ENCODE measurements around the gene CD96. TPM values are rescaled to one million over a fixed set of nuclear protein-coding genes. Genes with fewer than 3 reads are reported as not detected.

Gene CD96
- total and polyA plus RNA-seq, 12 donors: 0.22 to 5.6 (median 0.90) TPM; not detected in 1

DNA sequence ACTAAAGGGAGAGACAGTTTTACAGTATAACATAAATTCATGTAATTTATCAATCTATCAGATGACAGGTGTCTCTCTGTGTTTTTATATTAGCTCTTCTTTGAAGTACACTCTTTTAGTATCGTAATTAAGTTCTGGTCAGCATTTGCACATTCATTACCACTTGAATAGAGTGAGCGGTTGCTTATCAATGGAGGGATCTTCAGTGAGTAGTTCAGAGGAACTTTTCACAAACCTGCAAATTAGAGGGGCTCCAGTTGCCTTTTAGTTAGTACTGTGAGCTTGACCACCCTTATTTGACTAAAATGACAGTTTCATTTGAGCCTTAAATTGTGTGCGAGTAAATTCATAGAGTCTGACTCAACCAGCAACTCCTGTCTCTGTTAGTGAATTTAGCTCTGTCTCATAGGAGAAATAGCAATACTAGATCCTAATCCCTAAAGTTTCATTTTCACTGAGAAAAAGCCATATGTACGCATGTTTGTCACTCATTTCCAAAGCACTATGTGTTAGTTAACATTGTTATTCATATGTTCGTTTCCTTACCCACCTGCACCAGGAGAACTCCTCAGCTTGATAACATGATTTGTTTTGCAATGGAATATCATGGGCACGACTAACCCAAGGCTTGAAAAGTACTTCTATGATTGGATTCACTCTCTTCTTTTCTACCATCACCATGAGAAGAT, 110.6 kb downstream of the CD96 start:
- Histone ChIP-seq H3K27me3 (peaks cover 5% of the 10 kb centered on the region), H3K36me3 (replicated peaks in 1 of 2) (no peaks in the 10 kb centered on the region), H3K9me3 (replicated peaks in 1 of 3) (no peaks in the 10 kb centered on the region), H3K4me3 (no peak overlapping the region), H3K27ac (no peak overlapping the region), H3K4me1 (replicated peaks in 1 of 2) (no peaks in the 10 kb centered on the region)
- TF ChIP-seq, protein P1, sequence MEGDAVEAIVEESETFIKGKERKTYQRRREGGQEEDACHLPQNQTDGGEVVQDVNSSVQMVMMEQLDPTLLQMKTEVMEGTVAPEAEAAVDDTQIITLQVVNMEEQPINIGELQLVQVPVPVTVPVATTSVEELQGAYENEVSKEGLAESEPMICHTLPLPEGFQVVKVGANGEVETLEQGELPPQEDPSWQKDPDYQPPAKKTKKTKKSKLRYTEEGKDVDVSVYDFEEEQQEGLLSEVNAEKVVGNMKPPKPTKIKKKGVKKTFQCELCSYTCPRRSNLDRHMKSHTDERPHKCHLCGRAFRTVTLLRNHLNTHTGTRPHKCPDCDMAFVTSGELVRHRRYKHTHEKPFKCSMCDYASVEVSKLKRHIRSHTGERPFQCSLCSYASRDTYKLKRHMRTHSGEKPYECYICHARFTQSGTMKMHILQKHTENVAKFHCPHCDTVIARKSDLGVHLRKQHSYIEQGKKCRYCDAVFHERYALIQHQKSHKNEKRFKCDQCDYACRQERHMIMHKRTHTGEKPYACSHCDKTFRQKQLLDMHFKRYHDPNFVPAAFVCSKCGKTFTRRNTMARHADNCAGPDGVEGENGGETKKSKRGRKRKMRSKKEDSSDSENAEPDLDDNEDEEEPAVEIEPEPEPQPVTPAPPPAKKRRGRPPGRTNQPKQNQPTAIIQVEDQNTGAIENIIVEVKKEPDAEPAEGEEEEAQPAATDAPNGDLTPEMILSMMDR (IDR thresholded peaks at IDR 0.05): no peak
- TF ChIP-seq POLR2A (IDR thresholded peaks at IDR 0.05): no peak
- no peak for DNase-seq
- 58 to 66% (median 61%) methylated on average over 6 of the region's 6 CpGs for WGBS, 4 donors
- intact Hi-C loops (cut with DNase I): no loop called here

DNA sequence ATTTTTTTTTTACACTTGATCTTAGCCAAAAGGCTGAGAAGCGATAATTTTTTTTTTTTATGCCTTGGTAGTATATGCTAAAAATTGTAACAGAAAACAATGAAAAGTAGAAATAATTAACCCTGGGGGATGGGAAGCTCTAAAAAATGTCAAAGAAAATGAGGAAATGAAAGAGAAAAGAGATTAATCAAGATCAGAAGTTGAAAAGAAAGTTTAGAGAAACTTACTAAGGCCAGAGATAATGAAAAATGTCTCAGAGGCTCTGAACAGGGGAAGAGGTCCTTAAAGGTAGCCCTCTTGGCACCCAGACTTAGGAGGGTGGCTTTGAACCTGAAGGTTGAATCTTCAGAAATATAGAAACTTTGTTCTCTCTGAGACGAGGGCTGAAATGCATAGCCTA, 111.8 kb downstream of the CD96 start:
- 77 to 91% (median 85%) methylated on average over 2 of the region's 2 CpGs for WGBS, 4 donors
- TF ChIP-seq, protein P1 (IDR thresholded peaks at IDR 0.05): no peak
- TF ChIP-seq POLR2A (IDR thresholded peaks at IDR 0.05): no peak
- intact Hi-C loops (cut with DNase I): no loop called here

DNA sequence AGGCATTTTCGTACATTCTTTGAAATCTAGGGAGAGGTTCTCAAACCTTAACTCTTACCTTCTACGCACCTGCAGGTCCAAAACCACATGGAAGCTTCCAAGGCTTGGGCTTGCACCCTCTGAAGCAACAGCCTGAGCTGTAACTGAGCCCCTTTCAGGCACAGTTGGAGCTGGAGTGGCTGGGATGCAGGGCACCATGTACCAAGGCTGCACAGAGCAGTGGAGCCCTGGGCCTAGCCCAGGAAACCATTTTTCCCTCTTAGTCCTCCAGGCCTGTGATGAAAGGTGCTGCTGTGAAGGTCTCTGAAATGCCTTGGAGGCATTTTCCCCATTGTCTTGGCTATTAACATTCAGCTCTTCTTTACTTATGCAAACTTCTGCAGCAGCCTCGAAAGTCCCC, 120.0 kb downstream of the CD96 start:
- H3K4me3 ChIP-seq: no peak overlapping the region
- 78 to 90% (median 82%) methylated on average over 3 of the region's 3 CpGs for WGBS, 4 donors
- intact Hi-C loops (cut with DNase I): no loop called here
- TF ChIP-seq, protein P1 (IDR thresholded peaks at IDR 0.05): no peak
- no peak for TF ChIP-seq POLR2A (IDR thresholded peaks at IDR 0.05)
- DNase-seq: no peak
- H3K27ac ChIP-seq: no peak overlapping the region
- H3K27me3 ChIP-seq: no peaks in the 10 kb centered on the region
- no peaks in the 10 kb centered on the region for H3K9me3 ChIP-seq (replicated peaks in 1 of 3)
- no peaks in the 10 kb centered on the region for H3K4me1 ChIP-seq (replicated peaks in 1 of 2)
- H3K36me3 ChIP-seq (replicated peaks in 1 of 2): no peaks in the 10 kb centered on the region

More for the DNA sequence above, 111.8 kb downstream of the CD96 start:
- Histone ChIP-seq H3K4me3 (no peak overlapping the region), H3K36me3 (replicated peaks in 1 of 2) (no peaks in the 10 kb centered on the region), H3K27ac (no peak overlapping the region), H3K4me1 (replicated peaks in 1 of 2) (no peaks in the 10 kb centered on the region), H3K9me3 (replicated peaks in 1 of 3) (no peaks in the 10 kb centered on the region), H3K27me3 (peaks cover 5% of the 10 kb centered on the region)
- DNase-seq: no peak

DNA sequence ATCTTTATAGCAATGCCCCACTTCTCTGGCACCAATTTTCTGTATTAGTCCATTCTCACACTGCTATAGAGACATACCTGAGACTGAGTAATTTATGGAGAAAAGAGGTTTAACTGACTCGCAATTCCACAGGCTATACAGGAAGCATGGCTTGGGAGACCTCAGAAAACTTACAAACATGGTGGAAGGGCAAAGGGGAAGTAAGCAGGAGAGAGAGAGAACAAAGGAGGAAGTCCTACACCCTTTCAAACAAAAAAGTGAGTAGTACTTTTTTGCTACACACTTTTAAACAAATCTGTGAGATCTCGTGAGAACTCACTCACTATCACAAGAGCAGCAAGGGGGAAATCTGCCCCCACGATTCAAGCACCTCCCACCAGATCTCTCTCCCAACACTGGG, 120.9 kb downstream of the CD96 start:
- 62 to 69% (median 65%) methylated on average over 3 of the region's 3 CpGs for WGBS, 4 donors
- no peaks in the 10 kb centered on the region for H3K9me3 ChIP-seq (replicated peaks in 1 of 3)
- no peak for TF ChIP-seq POLR2A (IDR thresholded peaks at IDR 0.05)
- TF ChIP-seq, protein P1 (IDR thresholded peaks at IDR 0.05): no peak
- DNase-seq: no peak
- H3K27me3 ChIP-seq: no peaks in the 10 kb centered on the region
- H3K27ac ChIP-seq: no peak overlapping the region
- no peaks in the 10 kb centered on the region for H3K36me3 ChIP-seq (replicated peaks in 1 of 2)
- intact Hi-C loops (cut with DNase I): no loop called here
- H3K4me3 ChIP-seq: no peak overlapping the region
- H3K4me1 ChIP-seq (replicated peaks in 1 of 2): no peaks in the 10 kb centered on the region

All from adrenal gland (tissue), 12 donors.